GM12872 (cell line): ENCODE measurements around the gene KCNK3.

ENCODE experiments used
- CTCF ChIP-seq: IDR thresholded peaks from 3 replicates; pipeline ENCODE4 v1.5.1; 2011; ENCODE audit warnings: low read depth, mild to moderate bottlenecking, low read length, moderate library complexity; ENCODE audit not compliant: insufficient read depth

The KCNK3 gene

GRCh38 chr2:26746934-26747333, 54.4 kb downstream of the KCNK3 start:
- no peak for TF ChIP-seq CTCF

GRCh38 chr2:26752656-26753055, 60.1 kb downstream of the KCNK3 start:
- no peak for TF ChIP-seq CTCF

GRCh38 chr2:26754539-26754938, 62.0 kb downstream of the KCNK3 start:
- no peak for TF ChIP-seq CTCF

GRCh38 chr2:26754972-26755670, 62.6 kb downstream of the KCNK3 start:
- no peak for TF ChIP-seq CTCF

- TF ChIP-seq CTCF: no peak
Observed at GRCh38 chr2:26756337-26756736, 63.8 kb downstream of the KCNK3 start.

- no peak for TF ChIP-seq CTCF
Observed at GRCh38 chr2:26757873-26758789, 65.6 kb downstream of the KCNK3 start.

- no peak for TF ChIP-seq CTCF
Observed at GRCh38 chr2:26758790-26759321, 66.3 kb downstream of the KCNK3 start.
